ENCODE measurements around the gene NSD1. TPM values are rescaled to one million over a fixed set of nuclear protein-coding genes. Genes with fewer than 3 reads are reported as not detected.

The NSD1 gene
- total and polyA plus RNA-seq, 2 donors (not counting 1 experiment from before 2014, with no cell fraction given) = 19.3 to 52.8 TPM

DNA sequence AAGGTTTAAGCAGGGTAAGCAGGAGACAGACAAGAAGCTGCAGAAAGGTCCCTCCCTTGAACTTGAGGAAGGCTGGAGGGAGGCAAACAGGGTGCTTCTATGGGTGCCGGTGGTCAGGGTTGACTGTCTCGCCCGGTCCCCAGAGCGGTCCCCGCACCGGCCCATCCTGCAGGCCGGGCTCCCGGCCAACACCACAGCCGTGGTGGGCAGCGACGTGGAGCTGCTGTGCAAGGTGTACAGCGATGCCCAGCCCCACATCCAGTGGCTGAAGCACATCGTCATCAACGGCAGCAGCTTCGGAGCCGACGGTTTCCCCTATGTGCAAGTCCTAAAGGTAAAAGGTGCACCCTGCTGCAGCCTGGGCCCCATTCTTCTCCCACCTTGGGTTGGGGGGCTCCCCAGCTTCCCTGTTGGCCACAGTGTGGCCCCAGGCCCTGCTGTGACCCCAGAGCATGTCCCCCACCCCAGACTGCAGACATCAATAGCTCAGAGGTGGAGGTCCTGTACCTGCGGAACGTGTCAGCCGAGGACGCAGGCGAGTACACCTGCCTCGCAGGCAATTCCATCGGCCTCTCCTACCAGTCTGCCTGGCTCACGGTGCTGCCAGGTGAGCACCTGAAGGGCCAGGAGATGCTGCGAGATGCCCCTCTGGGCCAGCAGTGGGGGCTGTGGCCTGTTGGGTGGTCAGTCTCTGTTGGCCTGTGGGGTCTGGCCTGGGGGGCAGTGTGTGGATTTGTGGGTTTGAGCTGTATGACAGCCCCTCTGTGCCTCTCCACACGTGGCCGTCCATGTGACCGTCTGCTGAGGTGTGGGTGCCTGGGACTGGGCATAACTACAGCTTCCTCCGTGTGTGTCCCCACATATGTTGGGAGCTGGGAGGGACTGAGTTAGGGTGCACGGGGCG lies 41.1 kb upstream of the NSD1 start:
- no peak for DNase-seq (ENCODE audit: low read depth in 2 of 2)
- Histone ChIP-seq H3K4me1 (ENCODE audit: control insufficient read depth, extremely low read depth, insufficient read depth, low read length) (peaks cover 25% of the 10 kb centered on the region), H3K27ac (ENCODE audit: insufficient read depth, low read length) (no peak overlapping the region), H3K36me3 (ENCODE audit: control insufficient read depth, insufficient read depth, low read length) (peaks cover 7% of the 10 kb centered on the region), H3K4me3 (replicated peaks in 1 of 4; ENCODE audit: control extremely low read depth in 1 of 4, insufficient read depth in 1 of 4, low read depth in 3 of 4, low read length in 4 of 4) (no peak overlapping the region), H3K9ac (ENCODE audit: insufficient read depth, low read length) (no peak overlapping the region), H4K20me1 (ENCODE audit: control insufficient read depth, extremely low read depth, insufficient read depth, low read length) (no peaks in the 10 kb centered on the region), H3K9me3 (ENCODE audit: control insufficient read depth, insufficient read depth, low read depth, low read length) (no peaks in the 10 kb centered on the region), H2AFZ (ENCODE audit: low read length) (no peak overlapping the region), H3K27me3 (ENCODE audit: control insufficient read depth, insufficient read depth, low read length) (peaks cover 2% of the 10 kb centered on the region), H3K4me2 (ENCODE audit: extremely low read depth, insufficient read depth, low read length) (no peak overlapping the region), H3K79me2 (ENCODE audit: control insufficient read depth, insufficient read depth, low read length) (no peaks in the 10 kb centered on the region)
- no peak for TF ChIP-seq EZH2 (IDR thresholded peaks at IDR 0.05; ENCODE audit: low read length, missing control alignments)

DNA sequence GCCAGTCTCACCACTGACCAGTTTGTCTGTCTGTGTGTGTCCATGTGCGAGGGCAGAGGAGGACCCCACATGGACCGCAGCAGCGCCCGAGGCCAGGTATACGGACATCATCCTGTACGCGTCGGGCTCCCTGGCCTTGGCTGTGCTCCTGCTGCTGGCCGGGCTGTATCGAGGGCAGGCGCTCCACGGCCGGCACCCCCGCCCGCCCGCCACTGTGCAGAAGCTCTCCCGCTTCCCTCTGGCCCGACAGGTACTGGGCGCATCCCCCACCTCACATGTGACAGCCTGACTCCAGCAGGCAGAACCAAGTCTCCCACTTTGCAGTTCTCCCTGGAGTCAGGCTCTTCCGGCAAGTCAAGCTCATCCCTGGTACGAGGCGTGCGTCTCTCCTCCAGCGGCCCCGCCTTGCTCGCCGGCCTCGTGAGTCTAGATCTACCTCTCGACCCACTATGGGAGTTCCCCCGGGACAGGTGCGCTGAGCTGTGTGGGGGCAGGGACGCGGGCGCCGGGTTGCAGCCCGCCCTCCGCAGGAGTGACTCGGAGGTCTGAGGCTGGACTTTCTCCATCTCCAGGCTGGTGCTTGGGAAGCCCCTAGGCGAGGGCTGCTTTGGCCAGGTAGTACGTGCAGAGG lies 40.4 kb upstream of the NSD1 start:
- Histone ChIP-seq H4K20me1 (ENCODE audit: control insufficient read depth, extremely low read depth, insufficient read depth, low read length) (no peaks in the 10 kb centered on the region), H3K27ac (ENCODE audit: insufficient read depth, low read length) (no peak overlapping the region), H3K4me3 (replicated peaks in 1 of 4; ENCODE audit: control extremely low read depth in 1 of 4, insufficient read depth in 1 of 4, low read depth in 3 of 4, low read length in 4 of 4) (no peak overlapping the region), H3K4me1 (ENCODE audit: control insufficient read depth, extremely low read depth, insufficient read depth, low read length) (peaks cover 29% of the 10 kb centered on the region), H2AFZ (ENCODE audit: low read length) (no peak overlapping the region), H3K9ac (ENCODE audit: insufficient read depth, low read length) (no peak overlapping the region), H3K4me2 (ENCODE audit: extremely low read depth, insufficient read depth, low read length) (no peak overlapping the region), H3K9me3 (ENCODE audit: control insufficient read depth, insufficient read depth, low read depth, low read length) (no peaks in the 10 kb centered on the region), H3K79me2 (ENCODE audit: control insufficient read depth, insufficient read depth, low read length) (no peaks in the 10 kb centered on the region), H3K27me3 (ENCODE audit: control insufficient read depth, insufficient read depth, low read length) (peaks cover 2% of the 10 kb centered on the region), H3K36me3 (ENCODE audit: control insufficient read depth, insufficient read depth, low read length) (peaks cover 9% of the 10 kb centered on the region)
- TF ChIP-seq EZH2 (IDR thresholded peaks at IDR 0.05; ENCODE audit: low read length, missing control alignments) = no peak
- TF ChIP-seq, protein P1, sequence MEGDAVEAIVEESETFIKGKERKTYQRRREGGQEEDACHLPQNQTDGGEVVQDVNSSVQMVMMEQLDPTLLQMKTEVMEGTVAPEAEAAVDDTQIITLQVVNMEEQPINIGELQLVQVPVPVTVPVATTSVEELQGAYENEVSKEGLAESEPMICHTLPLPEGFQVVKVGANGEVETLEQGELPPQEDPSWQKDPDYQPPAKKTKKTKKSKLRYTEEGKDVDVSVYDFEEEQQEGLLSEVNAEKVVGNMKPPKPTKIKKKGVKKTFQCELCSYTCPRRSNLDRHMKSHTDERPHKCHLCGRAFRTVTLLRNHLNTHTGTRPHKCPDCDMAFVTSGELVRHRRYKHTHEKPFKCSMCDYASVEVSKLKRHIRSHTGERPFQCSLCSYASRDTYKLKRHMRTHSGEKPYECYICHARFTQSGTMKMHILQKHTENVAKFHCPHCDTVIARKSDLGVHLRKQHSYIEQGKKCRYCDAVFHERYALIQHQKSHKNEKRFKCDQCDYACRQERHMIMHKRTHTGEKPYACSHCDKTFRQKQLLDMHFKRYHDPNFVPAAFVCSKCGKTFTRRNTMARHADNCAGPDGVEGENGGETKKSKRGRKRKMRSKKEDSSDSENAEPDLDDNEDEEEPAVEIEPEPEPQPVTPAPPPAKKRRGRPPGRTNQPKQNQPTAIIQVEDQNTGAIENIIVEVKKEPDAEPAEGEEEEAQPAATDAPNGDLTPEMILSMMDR (conservative IDR thresholded peaks at IDR 0.05 in 1 of 2, IDR thresholded peaks at IDR 0.05 in 1 of 2; ENCODE audit: low read depth in 1 of 2, low read length in 2 of 2) = no peak
- DNase-seq (ENCODE audit: low read depth in 2 of 2) = no peak

DNA sequence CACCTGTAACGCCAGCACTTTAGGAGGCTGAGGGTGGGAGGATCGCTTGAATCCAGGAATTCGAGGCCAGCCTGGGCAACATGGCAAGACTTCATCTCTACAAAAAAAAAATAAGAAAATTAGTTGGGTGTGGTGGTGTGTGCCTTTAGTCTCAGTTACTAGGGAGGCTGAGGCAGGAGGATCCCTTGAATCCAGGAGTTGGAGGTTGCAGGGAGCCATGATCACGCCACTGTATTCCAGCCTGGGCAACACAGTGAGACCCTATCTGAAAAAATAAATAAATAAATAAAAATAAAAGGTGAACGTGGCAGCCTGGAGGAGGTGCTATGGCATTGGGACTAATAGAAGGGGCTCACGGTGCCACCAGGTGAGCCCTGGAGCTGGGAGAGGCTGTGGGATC lies 39.8 kb upstream of the NSD1 start:
- TF ChIP-seq, protein P1 (conservative IDR thresholded peaks at IDR 0.05 in 1 of 2, IDR thresholded peaks at IDR 0.05 in 1 of 2; ENCODE audit: low read depth in 1 of 2, low read length in 2 of 2) = no peak
- no peak for TF ChIP-seq EZH2 (IDR thresholded peaks at IDR 0.05; ENCODE audit: low read length, missing control alignments)
- Histone ChIP-seq H3K4me1 (ENCODE audit: control insufficient read depth, extremely low read depth, insufficient read depth, low read length) (peaks cover 29% of the 10 kb centered on the region), H3K9ac (ENCODE audit: insufficient read depth, low read length) (no peak overlapping the region)

More for the DNA sequence above, 39.8 kb upstream of the NSD1 start:
- peak overlapping the region; percentile 54 for H3K27ac ChIP-seq (ENCODE audit: insufficient read depth, low read length)
- no peaks in the 10 kb centered on the region for H4K20me1 ChIP-seq (ENCODE audit: control insufficient read depth, extremely low read depth, insufficient read depth, low read length)
- DNase-seq (ENCODE audit: low read depth in 2 of 2) = no peak
- H3K79me2 ChIP-seq (ENCODE audit: control insufficient read depth, insufficient read depth, low read length) = no peaks in the 10 kb centered on the region
- H3K9me3 ChIP-seq (ENCODE audit: control insufficient read depth, insufficient read depth, low read depth, low read length) = no peaks in the 10 kb centered on the region
- no peak overlapping the region for H3K4me3 ChIP-seq (replicated peaks in 1 of 4; ENCODE audit: control extremely low read depth in 1 of 4, insufficient read depth in 1 of 4, low read depth in 3 of 4, low read length in 4 of 4)
- H2AFZ ChIP-seq (ENCODE audit: low read length) = no peak overlapping the region
- no peak overlapping the region for H3K4me2 ChIP-seq (ENCODE audit: extremely low read depth, insufficient read depth, low read length)
- H3K36me3 ChIP-seq (ENCODE audit: control insufficient read depth, insufficient read depth, low read length) = peaks cover 9% of the 10 kb centered on the region
- peaks cover 2% of the 10 kb centered on the region for H3K27me3 ChIP-seq (ENCODE audit: control insufficient read depth, insufficient read depth, low read length)

All from fibroblast of lung (primary cell).